IMR-90 (cell line): Measurements from ENCODE around the gene PLA2G4C. TPM values are rescaled to one million over a fixed set of nuclear protein-coding genes. Genes with fewer than 3 reads are reported as not detected.

Source experiments
- ATAC-seq: fragments of 200-7000 bp; cut with Tn5 transposase; 2 replicates; pipeline ENCODE4 v1.9.1; 2020; ENCODE audit warnings: low read depth, mild to moderate bottlenecking, moderate library complexity
- BruUV-seq: library from RNA; stranded (reverse); fragments of 400-500 nt; replicated peaks from 2 replicates; lab custom pipeline; 2021; lab: Mats Ljungman, UMichigan
- CTCF ChIA-PET: fragments of 300-600 bp; formaldehyde crosslinking; extraction: SDS; loops from one replicate; lab custom pipeline; 2021; ENCODE audit warnings: antibody characterized with exemption; lab: Yijun Ruan, JAX
- POLR2A ChIA-PET: fragments of 300-600 bp; sonication (Branson Sonifier 250); formaldehyde crosslinking; loops from one replicate; lab custom pipeline; 2022; ENCODE audit warnings: antibody characterized with exemption; ENCODE audit not compliant: unreplicated experiment; lab: Charles Lee
- DNase-seq: peaks from one replicate; pipeline ENCODE4 v3.0.0; 2013
- H2AFZ ChIP-seq: replicated peaks from 2 replicates; pipeline ENCODE3; 2013; ENCODE audit warnings: low read length, mild to moderate bottlenecking; ENCODE audit not compliant: poor library complexity
- H2AK5ac ChIP-seq: 2 replicates; pipeline ENCODE4 v1.6.1; 2013; ENCODE audit warnings: low read depth, low read length, inconsistent platforms
- H2AK9ac ChIP-seq: replicated peaks from 2 replicates; pipeline ENCODE3; 2013; ENCODE audit warnings: mild to moderate bottlenecking, low read depth, low read length, moderate library complexity; ENCODE audit not compliant: poor library complexity
- H2BK120ac ChIP-seq: 2 replicates; pipeline ENCODE4 v1.6.1; 2013; ENCODE audit warnings: low read depth, low read length, inconsistent platforms
- H2BK15ac ChIP-seq: 3 replicates; pipeline ENCODE4 v1.6.1; 2013; ENCODE audit warnings: low read depth, low read length, inconsistent platforms
- H2BK20ac ChIP-seq: 2 replicates; pipeline ENCODE4 v1.6.1; 2013; ENCODE audit warnings: low read depth, mild to moderate bottlenecking, inconsistent platforms, low read length, moderate library complexity
- H2BK5ac ChIP-seq: 2 replicates; pipeline ENCODE4 v1.6.1; 2013; ENCODE audit warnings: mild to moderate bottlenecking, low read depth, low read length, inconsistent platforms; ENCODE audit not compliant: poor library complexity, severe bottlenecking
- H3K14ac ChIP-seq: replicated peaks from 2 replicates; pipeline ENCODE4 v1.6.1; 2013; ENCODE audit warnings: low read depth, low read length, inconsistent platforms
- H3K18ac ChIP-seq: 2 replicates; pipeline ENCODE4 v1.6.1; 2013; ENCODE audit warnings: low read depth, low read length, control low read depth
- H3K23ac ChIP-seq: 2 replicates; pipeline ENCODE4 v1.6.1; 2013; ENCODE audit warnings: low read depth, low read length, inconsistent platforms
- H3K27ac ChIP-seq: 2 replicates; pipeline ENCODE4 v1.5.1; 2013; ENCODE audit warnings: mild to moderate bottlenecking, control low read depth, low read length; ENCODE audit not compliant: insufficient read depth
- H3K27me3 ChIP-seq: 2 replicates; pipeline ENCODE4 v1.6.1; 2013; ENCODE audit warnings: low read length; ENCODE audit not compliant: control insufficient read depth, insufficient read depth
- H3K36me3 ChIP-seq: 2 replicates; pipeline ENCODE4 v1.6.1; 2013; ENCODE audit warnings: low read length, mixed read lengths; ENCODE audit not compliant: control insufficient read depth, insufficient read depth
- H3K4ac ChIP-seq: 2 replicates; pipeline ENCODE4 v1.6.1; 2013; ENCODE audit warnings: low read depth, low read length, inconsistent platforms
- H3K4me1 ChIP-seq: 2 replicates; pipeline ENCODE4 v1.6.1; 2013; ENCODE audit warnings: low read length, mixed read lengths; ENCODE audit not compliant: control insufficient read depth, insufficient read depth
- H3K4me2 ChIP-seq: 2 replicates; pipeline ENCODE4 v1.6.1; 2013; ENCODE audit warnings: low read depth, mild to moderate bottlenecking, control low read depth, low read length, moderate library complexity
- H3K4me3 ChIP-seq: 2 replicates; pipeline ENCODE4 v1.5.1; 2013; ENCODE audit warnings: low read depth, mild to moderate bottlenecking, control low read depth, low read length, moderate library complexity; ENCODE audit not compliant: insufficient read depth
- H3K56ac ChIP-seq: 2 replicates; pipeline ENCODE4 v1.6.1; 2013; ENCODE audit warnings: low read length, inconsistent platforms; ENCODE audit not compliant: insufficient read depth; ENCODE audit errors: extremely low read depth
- H3K79me1 ChIP-seq, 2 experiments: 2 replicates each; pipeline ENCODE4 v1.6.1; 2013; ENCODE audit warnings: low read length in 2 of 2, inconsistent platforms in 1 of 2, low read depth in 1 of 2
- H3K9ac ChIP-seq: 2 replicates; pipeline ENCODE4 v1.6.1; 2013; ENCODE audit warnings: low read depth, low read length, control low read depth
- H3K9me1 ChIP-seq: 2 replicates; pipeline ENCODE4 v1.6.1; 2013; ENCODE audit warnings: low read length, inconsistent platforms; ENCODE audit not compliant: insufficient read depth
- H3K9me3 ChIP-seq: 2 replicates; pipeline ENCODE4 v1.6.1; 2013; ENCODE audit warnings: low read length; ENCODE audit not compliant: control insufficient read depth, insufficient read depth
- H4K20me1 ChIP-seq: 2 replicates; pipeline ENCODE4 v1.6.1; 2013; ENCODE audit warnings: low read length, inconsistent platforms; ENCODE audit not compliant: insufficient read depth
- H4K5ac ChIP-seq: 2 replicates; pipeline ENCODE4 v1.6.1; 2013; ENCODE audit warnings: mild to moderate bottlenecking, low read depth, low read length, control low read depth
- H4K8ac ChIP-seq, 2 experiments: 2 replicates each; pipeline ENCODE4 v1.6.1; 2013; ENCODE audit warnings: low read depth in 2 of 2, low read length in 2 of 2, control low read depth in 1 of 2, inconsistent platforms in 1 of 2
- H4K91ac ChIP-seq: 2 replicates; pipeline ENCODE4 v1.6.1; 2013; ENCODE audit warnings: low read depth, low read length, inconsistent platforms; ENCODE audit not compliant: insufficient read depth
- BHLHE40 ChIP-seq: fragments of 150-350 bp; IDR thresholded peaks from 2 replicates; pipeline ENCODE4 v1.6.1; 2016; ENCODE audit warnings: mild to moderate bottlenecking, low read depth, low read length
- CEBPB ChIP-seq: IDR thresholded peaks from 2 replicates; pipeline ENCODE4 v1.6.1; 2012; ENCODE audit warnings: low read depth, low read length, improper control_type of control experiment
- CHD1 ChIP-seq: IDR thresholded peaks from 2 replicates; pipeline ENCODE4 v1.6.1; 2012; ENCODE audit warnings: low read depth, low read length, improper control_type of control experiment
- NFE2L2 ChIP-seq: fragments of 150-350 bp; IDR thresholded peaks from 2 replicates; pipeline ENCODE4 v1.6.1; 2016; ENCODE audit warnings: low read depth, mild to moderate bottlenecking, low read length
- RCOR1 ChIP-seq: IDR thresholded peaks from 2 replicates; pipeline ENCODE4 v1.6.1; 2012; ENCODE audit warnings: mild to moderate bottlenecking, low read length, improper control_type of control experiment; ENCODE audit not compliant: insufficient replicate concordance
- WGBS, 2 experiments: methylation state at CpG; one replicate each; pipeline versions ENCODE4 v1.1.5 to v1.1.7; 2013; ENCODE audit warnings: missing lambda C conversion rate in 2 of 2; ENCODE audit not compliant: insufficient read length in 1 of 2; ENCODE audit errors: extremely low coverage in 2 of 2; 5-methylcytosine and 5-hydroxymethylcytosine counted together
- dilution Hi-C: fragments of 300-500 bp; cut with HindIII; formaldehyde crosslinking; loops from one replicate; pipeline ENCODE4 v1.14.3; 2018; ENCODE audit warnings: low sequenced_read_pairs; ENCODE audit not compliant: unreplicated experiment
- in situ Hi-C: fragments of 300-500 bp; cut with MboI; formaldehyde crosslinking; loops from 3 replicates; pipeline ENCODE4 v1.14.3; 2019; ENCODE audit warnings: low sequenced_read_pairs, inconsistent platforms, mixed read lengths
- intact Hi-C: fragments of 100-400 bp; cut with micrococcal nuclease; formaldehyde crosslinking; loops from 2 replicates; pipeline ENCODE4 v1.10.0; 2022
- polyA plus RNA-seq, 3 experiments: library from polyadenylated mRNA; depleted of rRNA; stranded (reverse); fragments of >200 nt; gene quantifications; 2 replicates each; pipeline ENCODE4 v1.2.3, GENCODE V29; 2012; ENCODE audit warnings: low replicate concordance in 1 of 3
- total RNA-seq: library from RNA; depleted of rRNA; stranded (reverse); fragments of >200 nt; gene quantifications from 2 replicates; pipeline ENCODE4 v1.2.3, GENCODE V29; 2012
- TF ChIP-seq, protein P1 (sequence below): fragments of 150-350 bp; IDR thresholded peaks from 2 replicates; pipeline ENCODE4 v1.6.1; 2017; ENCODE audit warnings: mild to moderate bottlenecking, antibody characterized with exemption, low read length, low read depth

PLA2G4C gene
- total and polyA plus RNA-seq, 2 of the 4 experiments (the other 2 are of a cell fraction): 4.3 to 5.7 TPM

DNA sequence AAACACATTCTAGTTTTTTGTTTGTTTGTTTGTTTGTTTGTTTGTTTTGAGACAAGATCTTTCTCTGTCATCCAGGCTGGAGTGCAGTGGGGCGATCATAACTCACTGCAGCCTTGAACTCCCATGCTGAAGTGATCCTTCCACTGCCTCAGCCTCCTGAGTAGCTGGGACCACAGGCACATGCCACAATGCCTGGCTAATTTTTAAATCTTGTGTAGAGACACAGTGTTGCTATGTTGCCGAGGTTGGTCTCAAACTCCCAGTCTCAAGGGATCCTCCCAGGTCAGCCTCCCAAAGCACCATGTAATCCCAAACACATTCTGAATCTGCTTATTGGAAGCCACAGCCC lies 15.8 kb downstream of the PLA2G4C start:
- no peak for DNase-seq
- no peaks in the 10 kb centered on the region for H3K4me1 ChIP-seq
- ChIA-PET POLR2A (no interaction called here), CTCF (no interaction called here)
- H3K4ac ChIP-seq: no peak overlapping the region
- H4K91ac ChIP-seq: no peak overlapping the region
- peaks cover 9% of the 10 kb centered on the region; the same call in 1 of the 2 replicates for H3K9me3 ChIP-seq
- H3K18ac ChIP-seq: no peak overlapping the region
- H3K4me2 ChIP-seq: no peak overlapping the region
- H3K9me1 ChIP-seq: no peaks in the 10 kb centered on the region
- no peak overlapping the region for H2BK120ac ChIP-seq
- no peaks in the 10 kb centered on the region; the same call in 1 of the 2 replicates for H3K27me3 ChIP-seq
- WGBS, 2 experiments: no CpG with 5 or more reads among the region's 2 CpGs
- in situ Hi-C loops: no loop called here
- no peak overlapping the region for H2AFZ ChIP-seq
- H3K27ac ChIP-seq: no peak overlapping the region
- no peak overlapping the region for H2BK20ac ChIP-seq
- no peak overlapping the region for H2BK5ac ChIP-seq
- peaks cover 3% of the 10 kb centered on the region for H3K36me3 ChIP-seq
- TF ChIP-seq CHD1 (no peak), BHLHE40 (no peak), CEBPB (no peak), NFE2L2 (no peak), RCOR1 (no peak)
- TF ChIP-seq, protein P1, sequence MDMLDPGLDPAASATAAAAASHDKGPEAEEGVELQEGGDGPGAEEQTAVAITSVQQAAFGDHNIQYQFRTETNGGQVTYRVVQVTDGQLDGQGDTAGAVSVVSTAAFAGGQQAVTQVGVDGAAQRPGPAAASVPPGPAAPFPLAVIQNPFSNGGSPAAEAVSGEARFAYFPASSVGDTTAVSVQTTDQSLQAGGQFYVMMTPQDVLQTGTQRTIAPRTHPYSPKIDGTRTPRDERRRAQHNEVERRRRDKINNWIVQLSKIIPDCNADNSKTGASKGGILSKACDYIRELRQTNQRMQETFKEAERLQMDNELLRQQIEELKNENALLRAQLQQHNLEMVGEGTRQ: no peak
- no peak for ATAC-seq
- no peak overlapping the region for H3K23ac ChIP-seq
- no peak overlapping the region for H4K8ac ChIP-seq
- no TSS peak for BruUV-seq
- H4K5ac ChIP-seq: no peak overlapping the region
- H2AK5ac ChIP-seq: no peak overlapping the region
- H2AK9ac ChIP-seq: no peak overlapping the region
- intact Hi-C loops: no loop called here
- no peaks in the 10 kb centered on the region for H4K20me1 ChIP-seq
- no peak overlapping the region for H3K4me3 ChIP-seq
- no peaks in the 10 kb centered on the region for H3K79me1 ChIP-seq
- H3K9ac ChIP-seq: no peak overlapping the region
- no peak overlapping the region for H3K14ac ChIP-seq
- no peak overlapping the region for H2BK15ac ChIP-seq
- dilution Hi-C loops: no loop called here
- H3K56ac ChIP-seq: no peak overlapping the region
